ENCODE data around the gene SLC4A4.

SLC4A4 gene

DNA sequence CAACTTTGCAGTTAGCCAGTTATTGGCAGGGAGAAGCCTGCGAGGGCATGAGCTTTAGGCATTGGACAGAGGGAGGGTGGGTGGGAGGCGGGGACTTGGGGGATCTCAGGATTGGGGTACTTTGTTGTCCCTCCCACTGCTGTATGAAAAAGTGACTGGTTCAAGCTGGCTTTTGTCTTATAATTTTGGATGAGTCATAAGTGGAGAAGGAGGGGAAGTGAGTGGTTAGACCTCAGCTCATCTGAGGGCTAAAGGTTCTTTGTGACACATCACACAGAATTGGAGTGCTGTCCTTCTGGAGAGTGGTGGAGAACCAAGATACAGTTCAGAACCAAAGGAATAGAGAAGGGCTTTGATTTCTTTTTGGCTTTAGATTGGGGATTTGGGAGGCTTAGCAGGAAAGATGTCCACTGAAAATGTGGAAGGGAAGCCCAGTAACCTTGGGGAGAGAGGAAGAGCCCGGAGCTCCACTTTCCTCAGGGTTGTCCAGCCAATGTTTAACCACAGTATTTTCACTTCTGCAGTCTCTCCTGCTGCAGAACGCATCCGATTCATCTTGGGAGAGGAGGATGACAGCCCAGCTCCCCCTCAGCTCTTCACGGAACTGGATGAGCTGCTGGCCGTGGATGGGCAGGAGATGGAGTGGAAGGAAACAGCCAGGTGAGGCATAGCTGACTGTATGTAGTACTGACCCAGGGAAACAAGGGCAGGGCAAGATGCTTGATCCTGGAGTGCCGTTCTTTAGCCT lies at the start of gene SLC4A4:
TSS of gene SLC4A4 (plus strand) at position 175 of the 748 bp plus-strand sequence.
- no peak for DNase-seq

DNA sequence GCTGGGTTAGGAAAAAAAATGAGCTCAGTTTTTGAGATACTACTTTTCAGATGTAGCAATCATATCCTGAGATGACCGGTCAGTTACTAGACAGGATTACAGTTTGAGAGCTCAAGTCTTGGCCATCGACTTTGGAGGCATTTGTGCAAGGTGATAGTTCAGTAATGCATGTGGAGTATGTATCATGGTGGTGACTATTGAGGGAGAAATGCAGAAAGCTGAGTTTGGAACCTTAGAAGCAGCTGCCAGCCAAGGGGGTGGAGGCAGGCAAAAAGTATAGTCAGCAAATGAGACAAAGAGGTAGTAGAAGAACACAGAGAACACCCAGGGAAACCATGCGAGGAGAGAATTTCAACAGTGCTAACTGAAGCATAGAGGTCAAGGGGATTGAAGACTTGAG lies 48.7 kb upstream of the SLC4A4 start:
- no peak for DNase-seq

DNA sequence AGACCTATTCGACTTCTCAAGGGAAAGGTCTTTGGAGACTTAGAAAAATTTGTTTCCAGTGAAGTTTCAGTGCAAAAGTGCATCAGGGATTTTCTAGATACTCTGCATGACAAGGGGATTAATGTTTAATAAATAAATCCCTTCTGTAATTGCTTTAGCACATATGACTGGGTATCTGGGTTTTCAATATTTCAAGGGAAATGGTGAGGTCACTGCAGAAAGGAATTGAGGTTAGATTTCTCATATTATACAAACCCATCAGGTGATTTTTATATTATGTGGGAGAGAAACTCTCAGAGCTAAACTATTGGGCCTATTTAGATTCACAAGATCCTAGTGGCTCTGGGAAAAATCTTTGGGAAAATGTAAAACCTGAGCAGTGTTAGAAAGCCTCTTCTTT lies 48.3 kb upstream of the SLC4A4 start:
- DNase-seq: no peak

DNA sequence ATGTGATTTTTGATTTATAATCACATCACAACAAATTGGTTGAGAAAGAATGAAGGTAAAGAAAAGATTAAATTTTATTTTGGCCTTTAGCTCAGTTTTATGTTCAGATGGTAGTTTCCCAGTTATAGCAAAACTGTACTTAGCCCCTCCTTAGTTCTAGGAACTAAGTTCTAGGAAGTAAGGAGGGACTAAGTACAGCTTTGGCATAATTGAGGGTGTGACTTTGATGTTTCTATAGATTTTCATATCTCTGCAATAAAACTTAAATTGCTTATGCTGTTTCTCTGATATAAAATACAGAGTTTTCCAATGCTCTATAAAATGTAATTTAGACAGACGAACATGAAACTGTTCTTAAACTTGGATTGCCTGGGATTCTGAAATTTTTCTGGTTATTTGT lies 46.6 kb upstream of the SLC4A4 start:
- DNase-seq: no peak

DNA sequence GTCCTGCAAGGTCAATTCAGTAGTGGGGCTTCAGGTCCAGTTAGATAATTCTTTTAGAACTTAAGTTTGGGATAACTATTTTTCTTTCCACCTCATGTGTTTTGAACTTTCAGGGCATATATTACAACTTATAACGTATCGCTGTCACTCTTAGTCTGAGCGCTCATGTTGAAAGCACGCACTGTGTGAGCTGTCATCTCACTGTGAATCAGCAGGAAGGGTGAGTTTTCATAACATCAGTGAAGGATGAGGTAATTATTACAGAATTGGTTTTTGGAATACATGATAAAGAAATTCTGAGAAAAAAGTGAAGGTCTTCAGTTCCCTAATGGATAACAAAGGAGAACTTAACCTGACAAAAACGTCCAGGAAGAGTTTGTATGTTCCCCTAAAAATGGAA lies 45.1 kb upstream of the SLC4A4 start:
- no peak for DNase-seq

DNA sequence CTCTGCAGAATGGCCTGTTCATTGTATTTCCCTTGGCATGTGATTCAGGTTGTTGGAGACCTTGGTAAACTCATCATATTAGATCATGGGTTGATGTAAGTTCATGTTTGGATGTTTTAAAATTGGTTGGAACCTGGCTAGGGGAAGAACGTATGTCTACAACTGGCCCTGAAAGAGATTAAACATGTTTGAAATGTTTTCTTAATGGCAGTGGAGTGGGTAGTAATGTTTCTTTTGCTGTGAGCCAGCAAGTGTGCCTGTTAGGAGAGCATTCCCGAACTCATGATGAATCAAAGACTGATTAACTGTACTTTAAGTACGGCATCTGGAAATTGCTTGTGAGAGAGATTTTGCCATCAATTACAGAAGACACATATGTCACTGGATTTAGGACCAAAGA lies 44.5 kb upstream of the SLC4A4 start:
- no peak for DNase-seq

DNA sequence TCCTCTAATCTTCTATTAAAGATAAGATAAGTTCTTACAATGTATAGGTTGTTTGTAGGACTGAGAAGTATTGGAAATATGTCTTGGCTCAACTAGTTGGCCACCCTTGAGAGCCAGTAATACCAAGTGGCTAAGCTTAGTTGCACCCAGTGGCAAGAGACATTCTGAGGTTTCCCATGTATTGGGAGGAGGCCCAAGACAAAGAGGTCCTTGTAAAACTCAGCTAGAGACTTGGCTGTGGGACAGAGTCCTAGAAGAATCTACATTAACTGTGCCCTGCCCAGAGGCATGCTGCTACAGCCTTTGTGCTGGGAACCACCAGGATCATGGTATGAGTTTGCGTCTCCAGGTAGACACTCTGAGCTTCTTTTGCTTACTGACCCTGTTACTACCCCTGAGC lies 41.9 kb upstream of the SLC4A4 start:
- no peak for DNase-seq

DNA sequence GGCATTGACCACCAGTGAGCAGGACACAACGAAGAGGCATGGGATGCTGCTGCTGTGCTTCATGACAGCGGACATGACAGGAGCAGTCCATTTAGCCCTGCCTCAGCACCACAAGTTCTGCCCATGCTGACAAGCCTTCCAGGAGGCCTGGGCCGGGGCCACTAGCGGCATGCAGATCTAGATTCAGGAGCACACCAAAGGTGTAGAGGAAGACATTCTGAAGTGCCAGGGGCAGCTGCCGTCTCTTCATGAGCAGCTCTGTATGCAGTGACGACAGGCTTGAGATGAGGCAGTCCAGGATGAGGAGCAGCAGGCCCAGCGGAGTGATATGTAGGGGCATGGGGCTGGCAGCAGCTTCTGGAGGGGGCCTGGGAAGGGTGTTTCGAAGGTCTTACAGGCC lies 38.5 kb upstream of the SLC4A4 start:
- no peak for DNase-seq

DNA sequence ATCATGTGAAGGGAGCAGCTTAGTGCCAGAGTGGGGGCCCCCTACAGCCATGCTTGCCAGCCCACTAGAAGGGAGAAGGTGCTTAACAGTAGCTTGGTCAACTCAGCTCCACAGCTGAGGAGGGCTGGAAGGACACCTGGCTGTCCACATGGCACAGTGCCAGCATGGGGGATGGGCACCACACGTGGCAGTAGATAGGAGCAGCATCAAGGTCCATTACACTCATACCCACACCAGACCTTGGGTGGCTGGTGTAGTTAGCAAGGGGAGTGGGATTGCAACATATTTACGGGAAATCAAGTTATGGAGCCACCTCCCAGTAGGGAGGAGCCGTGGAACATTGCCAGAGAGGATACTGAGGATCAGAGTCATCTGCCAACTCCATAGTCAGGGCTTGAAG lies 37.9 kb upstream of the SLC4A4 start:
- no peak for DNase-seq

DNA sequence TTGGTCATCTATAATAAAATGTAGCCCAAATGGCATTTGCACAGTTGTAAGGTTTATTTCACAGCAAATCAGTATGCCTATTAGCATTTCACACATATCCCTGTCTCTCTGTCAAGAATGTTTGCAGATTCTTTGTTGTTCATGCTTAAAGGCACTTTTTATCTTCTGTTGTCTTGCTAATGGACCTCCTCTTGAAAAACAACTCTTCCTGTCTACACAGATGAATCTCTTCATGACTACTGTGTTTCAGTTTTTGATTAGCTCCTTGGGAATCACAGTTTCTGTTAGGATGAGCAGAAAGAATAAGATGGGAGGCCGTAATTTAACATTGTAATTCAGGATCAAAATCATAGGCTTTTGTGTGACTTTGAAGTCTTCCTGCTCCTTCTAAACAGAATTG lies 35.5 kb upstream of the SLC4A4 start:
- no peak for DNase-seq

DNA sequence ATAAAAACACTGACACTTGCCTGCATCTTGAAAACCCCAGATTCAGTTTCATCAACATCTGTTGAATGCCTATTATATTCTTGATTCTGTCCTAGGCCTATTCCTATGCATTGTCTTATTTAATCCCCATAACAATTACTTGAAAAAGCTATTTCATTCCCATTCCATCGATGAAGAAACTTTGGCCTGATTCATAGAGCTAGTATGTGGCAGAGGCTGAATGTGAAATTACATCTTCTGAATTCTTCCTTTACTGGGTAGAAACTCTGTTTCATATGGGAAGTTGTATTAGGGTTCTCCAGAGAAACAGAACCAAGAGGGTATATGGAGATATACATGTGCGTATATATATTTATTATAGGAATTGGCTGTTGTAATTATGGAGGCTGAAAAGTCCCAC lies 35.0 kb upstream of the SLC4A4 start:
- no peak for DNase-seq

DNA sequence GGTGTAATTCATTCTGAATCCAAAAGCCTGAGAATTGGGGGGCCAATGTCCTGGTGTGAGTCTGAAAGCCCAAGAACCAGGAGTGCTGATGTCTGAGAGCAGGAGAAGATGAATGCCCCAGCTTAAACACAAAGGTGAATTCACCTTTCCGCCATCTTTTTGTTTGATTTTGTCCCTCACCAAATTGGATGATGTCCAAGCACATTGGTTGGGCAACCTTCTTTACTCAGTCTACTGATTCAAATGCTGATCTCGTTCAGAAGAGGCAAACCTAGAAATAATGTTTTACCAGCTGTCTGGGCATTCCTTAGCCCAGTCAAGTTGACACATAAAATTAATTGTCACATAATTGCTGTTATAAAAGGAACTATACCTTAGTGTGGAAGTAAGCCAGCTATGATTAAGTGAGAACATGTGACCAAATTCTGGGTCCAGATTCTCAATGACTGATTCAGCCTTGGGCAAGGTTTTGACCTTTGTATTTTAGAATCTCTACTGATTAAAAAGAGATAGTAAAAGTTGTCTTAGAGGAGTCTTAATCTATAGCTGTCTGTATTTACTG lies 34.5 kb upstream of the SLC4A4 start:
- no peak for DNase-seq

DNA sequence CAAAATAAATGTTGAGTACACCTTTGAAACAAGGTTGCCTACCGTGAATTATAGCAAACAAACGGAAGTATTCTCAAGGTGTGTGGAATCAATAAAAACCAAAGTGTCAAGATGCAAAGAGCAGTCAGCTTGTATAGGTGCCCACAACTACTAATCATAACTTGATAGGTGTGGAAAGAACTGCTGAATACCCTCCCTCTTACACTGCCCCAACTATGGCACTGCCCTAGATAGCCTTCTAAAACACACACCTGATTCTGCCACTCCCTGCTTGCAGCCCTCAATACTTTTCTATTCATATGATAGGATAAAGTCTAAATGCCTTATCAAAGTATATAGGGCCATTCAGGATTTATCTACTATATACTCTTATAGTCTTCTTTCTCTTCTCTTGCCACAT lies 31.1 kb upstream of the SLC4A4 start:
- DNase-seq: no peak

DNA sequence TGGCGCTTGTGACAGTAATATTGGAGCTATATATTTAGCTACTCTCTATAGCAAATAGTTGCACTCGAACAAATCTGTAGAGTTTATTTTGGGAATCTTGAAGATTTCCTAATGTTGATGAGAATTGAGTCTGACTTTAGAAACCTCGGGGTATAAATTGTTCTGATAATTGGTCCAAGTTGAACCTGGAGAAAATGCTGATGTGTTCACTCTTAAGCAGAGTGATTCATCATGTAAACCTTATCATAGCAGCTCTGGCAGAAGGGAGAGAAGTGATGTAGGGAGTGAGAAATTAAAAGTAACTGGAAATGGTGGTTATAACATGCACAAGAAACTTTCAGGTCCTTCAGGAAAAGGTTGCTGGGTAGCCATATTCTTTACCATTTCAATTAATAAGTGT lies 16.4 kb upstream of the SLC4A4 start:
- no peak for DNase-seq

DNA sequence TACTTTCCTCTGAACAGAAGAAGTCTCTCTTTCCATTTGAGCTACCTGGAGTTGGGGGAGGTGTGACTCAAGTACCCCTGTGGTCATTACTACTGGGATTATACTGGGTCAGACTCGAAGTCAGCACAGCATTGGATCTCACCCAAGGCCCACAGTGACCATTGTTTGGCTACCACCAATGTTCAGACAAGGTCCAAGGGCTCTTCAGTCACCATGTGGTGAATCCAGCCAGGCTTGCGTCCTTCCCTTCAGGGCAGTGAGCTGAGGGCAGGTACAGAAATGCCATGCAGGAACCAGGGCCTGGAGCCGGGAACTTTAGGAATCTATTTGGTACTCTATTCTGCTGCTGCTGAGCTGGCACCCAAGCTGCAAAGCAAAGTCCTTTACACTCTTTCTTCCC lies 5.5 kb upstream of the SLC4A4 start:
- no peak for DNase-seq

DNA sequence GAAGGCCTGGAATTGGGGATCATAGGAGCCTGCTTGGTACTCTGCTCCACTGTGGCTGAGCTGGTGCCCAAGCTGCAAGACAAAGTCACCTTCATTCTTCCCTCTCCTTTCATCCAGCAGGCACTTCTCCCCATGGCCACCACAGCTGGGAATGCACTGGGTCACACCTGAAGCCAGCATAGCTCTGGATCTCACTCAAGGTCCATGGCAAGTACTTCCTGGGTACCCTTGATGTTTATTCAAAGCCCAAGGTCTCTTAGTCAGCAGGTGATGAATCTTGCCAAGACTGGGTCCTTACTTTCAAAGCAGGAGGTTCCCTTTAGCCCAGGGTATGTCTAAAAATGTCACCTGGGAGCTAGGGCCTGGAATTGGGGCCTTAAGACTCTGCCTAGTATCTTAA lies 4.9 kb upstream of the SLC4A4 start:
- no peak for DNase-seq

DNA sequence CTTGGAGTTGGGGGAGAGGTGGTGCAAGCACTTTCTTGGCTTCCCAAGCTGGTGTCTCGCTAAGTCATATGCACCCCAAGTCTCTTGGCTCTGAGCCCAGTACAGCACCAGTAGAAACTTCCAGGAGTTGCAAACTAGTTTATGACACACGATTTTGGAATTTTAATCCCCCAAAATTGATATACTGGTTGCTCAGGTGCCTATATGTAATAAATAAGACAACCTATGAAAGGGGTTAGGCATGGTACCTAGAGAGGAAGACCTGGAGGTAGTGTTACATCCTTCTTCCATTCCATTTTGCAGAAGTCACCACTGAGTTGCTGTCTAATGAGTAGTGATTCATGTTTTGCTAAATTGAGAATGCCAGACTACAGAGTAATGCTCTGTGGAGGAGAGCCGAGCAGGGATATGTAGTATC lies 4.3 kb upstream of the SLC4A4 start:
- no peak for DNase-seq

DNA sequence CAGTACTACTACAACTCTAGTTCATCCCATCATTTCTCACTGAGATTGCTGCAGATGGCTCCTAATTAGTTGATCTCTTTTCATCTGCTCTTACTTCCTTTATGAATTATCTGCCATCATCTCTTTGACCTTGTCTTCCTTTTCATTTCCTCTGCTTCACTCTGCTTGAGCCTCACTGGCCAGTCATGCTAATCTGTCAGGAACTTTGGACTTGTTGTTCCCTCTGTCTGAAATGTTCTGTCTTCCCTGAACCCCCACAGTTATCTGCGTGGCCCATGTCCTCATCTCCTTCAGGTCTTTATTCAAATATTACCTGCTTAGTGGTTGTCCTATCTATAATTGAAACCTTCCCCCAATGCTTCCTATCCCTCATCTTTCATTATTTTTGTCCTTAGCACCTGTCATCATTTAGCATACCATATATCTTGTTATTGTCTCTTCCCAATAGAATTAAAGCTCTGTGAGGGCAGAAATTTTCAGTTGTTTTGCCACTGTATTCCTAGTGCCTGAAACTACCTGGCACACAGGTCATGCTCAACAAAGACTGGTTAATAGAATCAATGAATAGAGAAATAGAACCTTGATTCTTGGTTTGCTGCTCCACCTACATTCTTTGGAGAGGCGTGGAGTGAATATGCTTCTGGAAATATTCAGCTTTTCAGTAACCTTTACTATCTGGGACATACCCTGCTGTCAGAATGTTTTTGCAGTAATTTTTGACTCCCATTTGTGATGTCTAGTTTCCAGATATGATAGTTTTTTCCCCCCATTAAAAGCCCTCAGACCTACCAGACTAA lies 5.0 kb downstream of the SLC4A4 start:
- DNase-seq: no peak

DNA sequence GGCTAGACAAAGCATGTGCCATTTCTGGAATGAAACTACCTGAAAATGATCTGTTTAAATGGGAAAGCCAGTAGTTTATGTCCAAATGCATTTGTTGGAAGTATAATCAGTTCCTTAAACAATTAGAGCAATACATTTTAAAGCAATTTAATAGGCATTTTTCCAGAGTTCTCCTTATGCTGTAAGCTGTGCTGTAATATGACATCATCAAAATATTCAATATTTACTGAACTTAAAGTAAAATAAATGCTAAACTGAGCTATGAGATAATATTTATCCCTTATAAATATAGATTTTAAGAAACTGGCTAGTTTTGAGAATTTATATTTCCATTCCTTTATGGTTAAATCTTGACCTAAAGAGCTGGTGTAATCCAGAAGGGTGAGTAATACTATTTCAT lies 7.9 kb downstream of the SLC4A4 start:
- no peak for DNase-seq

DNA sequence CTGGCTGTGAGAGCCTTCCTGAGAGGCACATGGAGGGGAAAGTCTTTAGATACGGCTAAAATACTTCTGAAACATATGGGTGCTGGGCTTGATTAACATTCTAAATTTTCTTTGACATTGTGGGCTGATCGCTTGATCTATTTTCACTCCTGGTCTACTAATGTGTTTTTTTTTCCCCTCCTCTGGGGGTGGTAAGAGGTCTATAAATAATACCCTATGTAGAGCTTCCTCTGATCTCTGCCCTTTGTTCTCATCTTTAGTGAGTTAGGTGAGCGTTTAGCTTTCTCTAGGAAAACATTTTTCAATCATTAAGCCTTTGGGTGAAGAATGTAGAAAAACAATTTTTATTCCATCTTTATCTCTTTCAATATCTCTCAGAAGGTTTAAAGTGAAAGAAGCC lies 9.8 kb downstream of the SLC4A4 start:
- DNase-seq: no peak

DNA sequence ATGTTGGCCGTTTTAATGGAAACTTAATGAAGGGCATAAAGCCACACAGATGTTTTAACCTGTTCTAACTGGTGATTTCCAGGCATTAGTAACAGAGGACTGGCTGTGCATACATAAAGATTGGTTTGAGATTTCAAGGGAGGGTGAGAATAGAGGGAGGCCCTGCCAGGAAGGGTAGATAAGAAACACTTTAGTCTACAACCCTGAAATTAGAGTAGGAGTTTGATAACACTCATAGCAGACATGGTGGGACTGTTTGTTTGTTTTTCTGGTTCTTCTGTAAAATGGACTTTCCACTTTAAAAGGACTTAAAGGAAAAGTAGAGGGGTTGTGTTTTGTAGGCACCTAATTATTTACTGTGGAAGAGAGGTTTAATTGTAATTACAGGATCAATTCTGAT lies 16.2 kb downstream of the SLC4A4 start:
- DNase-seq: no peak

DNA sequence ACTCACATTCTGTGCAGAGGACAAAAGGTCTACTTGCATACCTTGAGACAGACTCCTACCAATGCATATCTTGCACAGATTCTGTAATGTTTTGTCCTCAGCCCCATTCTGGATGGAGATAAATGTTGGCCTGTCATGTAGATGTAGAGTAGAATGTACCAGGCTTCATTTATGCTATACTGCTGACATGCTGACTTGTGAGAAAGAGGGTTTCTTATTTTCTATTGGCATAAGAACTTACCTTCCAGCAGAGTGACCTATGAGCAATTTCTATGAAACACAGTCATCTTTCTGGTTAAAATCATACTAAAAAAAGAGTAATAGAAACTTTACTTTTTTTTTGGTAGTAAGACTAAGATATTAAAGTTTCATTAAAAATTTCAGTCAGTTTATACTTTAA lies 17.2 kb downstream of the SLC4A4 start:
- DNase-seq: no peak

DNA sequence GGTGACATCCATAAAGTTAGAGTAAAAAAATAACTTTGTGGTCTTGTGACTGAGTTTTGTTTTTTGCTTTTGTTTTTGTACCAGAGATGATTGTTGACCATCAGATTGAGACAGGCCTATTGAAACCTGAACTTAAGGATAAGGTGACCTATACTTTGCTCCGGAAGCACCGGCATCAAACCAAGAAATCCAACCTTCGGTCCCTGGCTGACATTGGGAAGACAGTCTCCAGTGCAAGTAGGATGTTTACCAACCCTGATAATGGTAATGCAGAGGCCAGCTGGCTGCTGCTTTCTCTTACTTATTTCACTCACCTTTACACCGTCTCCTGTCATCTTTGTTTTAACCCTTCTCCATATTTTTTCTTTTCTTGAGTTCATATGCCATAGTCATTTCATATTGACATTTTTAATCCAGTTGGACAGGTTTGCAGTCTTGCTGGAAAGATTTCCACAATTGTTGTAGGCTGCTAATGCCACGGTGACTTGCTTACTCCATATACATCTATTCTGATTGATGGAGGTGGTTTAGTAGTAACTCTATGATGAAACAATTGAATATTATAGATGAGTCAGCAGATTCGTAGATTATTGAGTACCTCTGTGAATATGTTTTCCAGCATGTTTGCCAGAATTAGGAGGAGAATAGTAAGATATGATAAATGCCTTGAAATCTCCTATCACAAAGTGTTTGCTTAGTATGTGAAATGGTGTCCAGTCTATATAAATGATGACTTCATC lies 18.3 kb downstream of the SLC4A4 start:
- DNase-seq: no peak

DNA sequence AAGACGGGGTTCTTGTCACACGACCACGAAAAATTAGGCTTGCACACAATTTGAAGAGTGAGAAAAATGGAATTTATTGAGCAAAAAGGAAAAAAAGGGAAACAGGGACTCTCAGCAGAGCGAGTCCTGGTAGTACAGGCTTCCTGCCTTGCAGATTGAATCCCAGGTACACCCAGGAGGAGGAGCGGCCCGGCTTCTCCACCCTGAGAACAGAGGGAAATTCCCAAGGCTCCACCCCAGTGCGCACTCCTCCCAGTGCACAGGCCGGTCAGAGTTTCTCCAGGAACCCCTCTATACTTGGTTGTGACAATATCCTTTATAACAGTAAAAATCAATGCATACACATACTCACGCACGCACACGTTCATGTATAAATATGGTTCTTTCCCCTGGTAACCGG lies 22.0 kb downstream of the SLC4A4 start:
- no peak for DNase-seq
